Central memory CD8-positive, alpha-beta T cell (primary cell): Measurements from ENCODE around the gene EEFSEC.

Source experiments
- ATAC-seq: fragments of 150-1000 bp; cut with Tn5 transposase; replicated peaks from 2 replicates; pipeline ENCODE4 v1.10.0; 2022; ENCODE audit warnings: mild to moderate bottlenecking, moderate FRiP score, moderate number of reproducible peaks; ENCODE audit not compliant: poor library complexity, severe bottlenecking; ENCODE audit errors: extremely low read depth
- DNase-seq, 2 donors: peaks; one replicate each; pipeline ENCODE4 v3.0.0; 2021; ENCODE audit warnings: low spot score in 2 of 2
- H3K27ac Mint-ChIP-seq: one replicate; pipeline ENCODE4 v1.8.0; 2022; ENCODE audit warnings: low read depth, mild to moderate bottlenecking, moderate library complexity, mixed read lengths
- H3K27me3 Mint-ChIP-seq: one replicate; pipeline ENCODE4 v1.8.0; 2022; ENCODE audit warnings: mixed read lengths
- H3K36me3 Mint-ChIP-seq: one replicate; pipeline ENCODE4 v1.8.0; 2022; ENCODE audit warnings: mild to moderate bottlenecking, moderate library complexity, mixed read lengths; ENCODE audit not compliant: insufficient read depth
- H3K4me1 Mint-ChIP-seq: one replicate; pipeline ENCODE4 v1.8.0; 2022; ENCODE audit warnings: mixed read lengths
- H3K4me3 Mint-ChIP-seq: one replicate; pipeline ENCODE4 v1.8.0; 2022; ENCODE audit warnings: mild to moderate bottlenecking, moderate library complexity, mixed read lengths
- H3K9me3 Mint-ChIP-seq: one replicate; pipeline ENCODE4 v1.8.0; 2022; ENCODE audit warnings: mixed read lengths

The EEFSEC gene

DNA sequence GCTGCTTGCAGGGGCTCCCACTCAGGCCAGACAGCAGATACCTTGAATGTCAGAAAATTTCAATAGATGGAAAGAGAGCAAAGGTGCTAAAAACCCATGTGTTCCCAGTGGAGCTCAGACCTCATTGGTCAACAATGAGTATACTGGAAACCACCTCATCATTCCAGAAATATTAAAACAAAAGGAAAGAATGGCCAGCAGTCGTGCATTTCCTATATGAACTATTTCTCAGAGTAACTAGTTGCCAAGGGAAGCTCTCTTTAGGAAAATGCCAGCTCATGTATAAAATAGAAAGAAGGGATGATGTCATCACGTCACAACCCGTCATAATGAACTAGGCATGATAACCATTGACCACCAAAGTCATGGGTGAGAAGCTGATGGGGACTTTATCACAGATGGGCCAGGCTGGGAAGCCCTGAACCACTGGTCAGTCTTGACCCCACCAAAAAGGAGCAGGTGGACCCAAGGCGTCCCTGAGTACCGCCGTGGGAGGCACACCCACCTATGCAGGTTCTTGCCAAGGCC, 295.9 kb downstream of the EEFSEC start:
- DNase-seq, result no peak
- H3K4me3 Mint-ChIP-seq, result no peak overlapping the region

DNA sequence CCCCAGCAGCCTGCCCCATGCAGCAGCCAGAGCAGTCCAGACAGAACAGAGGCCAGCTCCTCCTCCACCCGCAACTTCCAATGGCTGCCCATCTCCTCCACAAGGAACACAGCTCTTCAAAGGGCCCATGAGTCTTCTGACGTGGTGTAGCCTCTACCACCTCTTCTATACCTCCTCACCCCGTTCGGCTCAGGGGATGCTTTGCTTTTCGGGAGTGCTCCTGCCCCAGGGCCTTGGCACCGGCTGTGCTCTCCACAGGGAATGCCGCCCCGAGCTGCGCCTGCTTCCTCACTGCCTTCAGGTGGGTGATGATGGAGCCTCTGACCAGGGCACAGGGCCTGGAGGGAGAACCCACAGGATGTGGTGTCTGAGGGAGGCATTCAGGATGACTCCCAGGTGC, 298.8 kb downstream of the EEFSEC start:
- H3K9me3 Mint-ChIP-seq, result peaks cover 4% of the 10 kb centered on the region
- ATAC-seq (no peak), DNase-seq (no peak)
- H3K27me3 Mint-ChIP-seq, result peaks cover 56% of the 10 kb centered on the region
- H3K36me3 Mint-ChIP-seq, result peaks cover 5% of the 10 kb centered on the region
- H3K4me3 Mint-ChIP-seq, result no peak overlapping the region
- no peak overlapping the region for H3K27ac Mint-ChIP-seq
- H3K4me1 Mint-ChIP-seq, result peaks cover 9% of the 10 kb centered on the region

More for the DNA sequence above, 295.9 kb downstream of the EEFSEC start:
- H3K4me1 Mint-ChIP-seq, result peaks cover 9% of the 10 kb centered on the region
- H3K36me3 Mint-ChIP-seq, result peaks cover 2% of the 10 kb centered on the region
- H3K27ac Mint-ChIP-seq, result peak overlapping the region; percentile 6
- ATAC-seq, result no peak
- H3K27me3 Mint-ChIP-seq, result peaks cover 29% of the 10 kb centered on the region
- peaks cover 9% of the 10 kb centered on the region for H3K9me3 Mint-ChIP-seq

DNA sequence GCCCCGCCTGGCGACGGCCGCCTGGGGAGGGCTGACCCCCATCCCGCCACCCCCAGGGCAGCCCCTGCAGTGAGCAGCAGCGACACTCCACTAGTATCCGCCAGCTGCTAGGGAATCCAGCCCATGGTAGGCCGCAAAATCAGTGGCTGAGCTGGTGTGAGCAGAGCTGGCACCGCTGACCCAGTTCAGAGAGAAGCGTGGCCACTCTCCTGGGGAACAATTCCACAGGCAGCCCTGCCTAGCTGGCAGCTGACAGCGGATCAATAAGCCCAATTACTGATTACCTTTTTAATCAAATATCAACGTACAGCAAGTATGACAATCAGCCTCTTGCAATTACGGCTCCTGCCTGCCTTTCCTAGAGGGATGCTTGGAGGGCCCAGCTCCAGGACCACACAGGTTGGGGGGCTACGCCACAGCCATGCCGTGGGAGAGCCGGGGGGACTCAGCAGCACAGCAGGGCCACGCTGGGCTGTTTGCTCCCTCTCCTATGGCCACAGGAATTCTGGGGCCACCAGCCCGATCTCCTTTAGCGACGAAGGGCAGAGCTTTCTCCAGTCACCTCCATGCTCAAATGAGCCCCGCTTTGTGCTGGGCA, 299.5 kb downstream of the EEFSEC start:
- ATAC-seq (no peak), DNase-seq (no peak)
- Mint-ChIP-seq H3K4me3 (no peak overlapping the region), H3K27ac (no peak overlapping the region), H3K9me3 (peaks cover 4% of the 10 kb centered on the region), H3K4me1 (peaks cover 9% of the 10 kb centered on the region), H3K36me3 (peaks cover 5% of the 10 kb centered on the region), H3K27me3 (peaks cover 61% of the 10 kb centered on the region)

DNA sequence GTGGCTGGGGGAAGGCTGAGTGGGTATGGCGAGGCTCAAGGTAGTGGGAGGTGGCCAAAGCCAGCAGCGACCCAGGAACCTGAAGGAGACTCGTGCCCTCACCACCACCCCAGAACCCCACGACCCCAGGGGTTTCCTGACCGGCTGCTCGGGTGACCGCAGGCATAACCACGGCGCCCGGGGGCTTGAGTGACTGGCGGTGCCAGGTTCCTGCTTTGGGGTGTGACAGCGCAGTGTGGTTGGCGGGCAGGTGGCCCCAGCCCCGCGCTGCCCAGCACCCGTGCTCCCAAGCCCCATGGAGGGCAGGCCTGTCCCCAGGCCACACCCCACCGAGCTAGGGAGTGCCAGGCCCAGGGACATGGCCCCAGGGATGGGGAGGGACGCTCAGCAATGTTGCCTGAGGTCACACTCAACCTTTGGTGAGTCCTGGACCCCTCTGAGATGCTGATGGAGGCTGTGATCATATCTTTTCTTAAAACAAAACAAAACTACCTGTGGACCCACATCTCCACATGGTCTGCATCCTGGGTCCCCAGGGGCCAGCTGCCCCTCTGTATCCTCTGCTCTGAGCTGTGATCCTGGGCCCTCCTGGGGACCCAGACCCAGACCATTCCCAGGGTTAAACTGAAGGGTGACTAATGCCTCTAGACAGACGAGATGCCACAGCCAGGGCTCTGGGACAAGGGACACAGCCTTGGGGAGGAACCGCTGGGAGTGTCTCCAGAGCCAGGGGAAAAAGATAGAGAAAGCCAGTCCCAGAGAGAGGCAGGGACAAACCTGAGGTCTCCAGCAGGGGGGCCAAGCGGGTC, 300.4 kb downstream of the EEFSEC start:
- ATAC-seq (no peak), DNase-seq (no peak)
- Mint-ChIP-seq H3K36me3 (peaks cover 5% of the 10 kb centered on the region), H3K27ac (no peak overlapping the region), H3K4me1 (peaks cover 3% of the 10 kb centered on the region), H3K9me3 (peaks cover 4% of the 10 kb centered on the region), H3K4me3 (no peak overlapping the region), H3K27me3 (peaks cover 70% of the 10 kb centered on the region)

DNA sequence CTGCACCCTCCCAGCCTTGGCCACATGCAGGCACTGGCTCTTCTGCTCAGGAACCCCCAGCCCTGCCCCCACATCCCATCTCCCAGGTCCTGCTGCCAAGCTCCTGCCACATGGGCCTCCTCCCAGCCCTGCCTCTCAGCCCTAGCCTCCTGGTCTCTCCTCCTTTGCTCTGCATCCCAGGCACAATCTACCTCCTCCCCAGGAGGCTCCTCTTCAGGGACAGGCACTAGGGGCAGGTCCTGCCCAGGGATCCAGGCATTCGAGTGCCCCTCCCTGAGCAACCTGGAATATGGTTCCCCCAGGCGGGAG, 301.0 kb downstream of the EEFSEC start:
- Mint-ChIP-seq H3K4me3 (no peak overlapping the region), H3K27ac (no peak overlapping the region), H3K36me3 (peaks cover 6% of the 10 kb centered on the region), H3K4me1 (no peaks in the 10 kb centered on the region), H3K9me3 (peaks cover 4% of the 10 kb centered on the region), H3K27me3 (peaks cover 73% of the 10 kb centered on the region)
- DNase-seq (no peak), ATAC-seq (no peak)

DNA sequence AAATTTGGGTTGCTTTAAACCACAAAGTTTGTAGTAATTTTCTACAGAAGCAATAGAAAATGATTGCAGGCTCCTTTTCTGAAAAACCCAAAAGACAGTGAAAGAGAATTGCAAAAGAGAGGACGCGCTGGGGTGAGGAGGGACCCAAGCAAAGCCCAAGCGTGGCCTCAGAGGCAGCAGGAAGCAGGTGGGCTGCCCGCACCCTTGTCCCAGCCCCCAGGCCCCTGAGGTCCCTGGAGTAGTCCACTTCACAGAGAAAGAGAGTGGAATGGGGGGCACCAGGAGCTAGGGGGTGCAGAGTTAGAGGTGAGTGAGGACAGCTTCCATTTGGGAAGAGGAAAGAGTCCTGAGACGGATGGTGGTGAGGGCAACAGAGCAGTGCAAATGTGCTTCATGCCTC, 301.8 kb downstream of the EEFSEC start:
- ATAC-seq (no peak), DNase-seq (no peak)
- Mint-ChIP-seq H3K27me3 (peaks cover 76% of the 10 kb centered on the region), H3K27ac (no peak overlapping the region), H3K4me3 (no peak overlapping the region), H3K4me1 (no peaks in the 10 kb centered on the region), H3K9me3 (peaks cover 4% of the 10 kb centered on the region), H3K36me3 (peaks cover 6% of the 10 kb centered on the region)

DNA sequence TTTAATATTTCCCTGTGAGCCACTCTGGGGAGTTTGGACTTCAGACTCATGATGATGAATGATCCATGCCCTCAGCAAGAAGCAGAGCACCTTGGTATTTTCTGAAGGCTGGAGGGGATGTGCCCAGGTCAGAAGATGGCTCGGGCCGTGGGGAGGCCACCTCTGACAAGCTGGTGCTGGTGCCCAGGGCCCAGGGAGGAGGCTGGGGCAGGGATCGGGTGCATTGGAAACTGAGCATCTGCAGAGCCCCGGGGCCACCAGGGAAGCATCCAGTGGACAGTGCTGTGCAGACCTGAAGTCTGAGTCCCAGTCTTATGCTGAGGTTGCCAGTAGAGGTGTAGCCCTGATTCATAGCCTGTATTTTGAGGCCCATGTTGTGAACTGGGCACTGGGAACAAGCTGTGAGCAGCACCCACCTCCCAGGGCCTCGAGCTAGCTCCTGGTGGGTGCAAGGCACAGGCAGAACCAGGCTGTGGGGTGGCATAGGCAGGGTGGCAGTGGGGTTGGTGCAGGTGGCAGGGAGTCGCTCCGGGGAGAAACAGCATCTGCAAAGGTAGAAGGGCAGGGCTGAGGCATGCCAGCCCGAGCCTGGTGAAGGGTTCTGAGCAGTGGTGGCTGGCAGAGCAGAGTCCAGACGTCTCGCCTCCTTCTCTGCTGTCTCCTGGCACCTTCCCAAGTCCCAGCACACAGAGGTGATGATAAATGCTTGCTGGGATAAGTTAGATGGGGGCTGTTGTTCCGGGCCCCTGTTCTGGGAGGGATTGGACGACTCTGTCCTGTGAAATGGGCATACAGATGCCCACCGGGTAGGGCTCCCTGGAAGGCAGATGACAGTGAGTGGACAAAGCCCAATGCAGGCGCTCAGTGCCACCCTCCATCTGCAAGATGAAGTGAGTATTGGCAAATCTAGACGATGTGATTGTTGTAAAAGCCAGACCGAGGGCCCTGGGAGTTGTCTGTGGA, 302.8 kb downstream of the EEFSEC start:
- H3K27ac Mint-ChIP-seq, result no peak overlapping the region
- H3K36me3 Mint-ChIP-seq, result peaks cover 6% of the 10 kb centered on the region
- peaks cover 76% of the 10 kb centered on the region for H3K27me3 Mint-ChIP-seq
- H3K9me3 Mint-ChIP-seq, result no peaks in the 10 kb centered on the region
- no peaks in the 10 kb centered on the region for H3K4me1 Mint-ChIP-seq
- DNase-seq (no peak), ATAC-seq (no peak)
- no peak overlapping the region for H3K4me3 Mint-ChIP-seq

DNA sequence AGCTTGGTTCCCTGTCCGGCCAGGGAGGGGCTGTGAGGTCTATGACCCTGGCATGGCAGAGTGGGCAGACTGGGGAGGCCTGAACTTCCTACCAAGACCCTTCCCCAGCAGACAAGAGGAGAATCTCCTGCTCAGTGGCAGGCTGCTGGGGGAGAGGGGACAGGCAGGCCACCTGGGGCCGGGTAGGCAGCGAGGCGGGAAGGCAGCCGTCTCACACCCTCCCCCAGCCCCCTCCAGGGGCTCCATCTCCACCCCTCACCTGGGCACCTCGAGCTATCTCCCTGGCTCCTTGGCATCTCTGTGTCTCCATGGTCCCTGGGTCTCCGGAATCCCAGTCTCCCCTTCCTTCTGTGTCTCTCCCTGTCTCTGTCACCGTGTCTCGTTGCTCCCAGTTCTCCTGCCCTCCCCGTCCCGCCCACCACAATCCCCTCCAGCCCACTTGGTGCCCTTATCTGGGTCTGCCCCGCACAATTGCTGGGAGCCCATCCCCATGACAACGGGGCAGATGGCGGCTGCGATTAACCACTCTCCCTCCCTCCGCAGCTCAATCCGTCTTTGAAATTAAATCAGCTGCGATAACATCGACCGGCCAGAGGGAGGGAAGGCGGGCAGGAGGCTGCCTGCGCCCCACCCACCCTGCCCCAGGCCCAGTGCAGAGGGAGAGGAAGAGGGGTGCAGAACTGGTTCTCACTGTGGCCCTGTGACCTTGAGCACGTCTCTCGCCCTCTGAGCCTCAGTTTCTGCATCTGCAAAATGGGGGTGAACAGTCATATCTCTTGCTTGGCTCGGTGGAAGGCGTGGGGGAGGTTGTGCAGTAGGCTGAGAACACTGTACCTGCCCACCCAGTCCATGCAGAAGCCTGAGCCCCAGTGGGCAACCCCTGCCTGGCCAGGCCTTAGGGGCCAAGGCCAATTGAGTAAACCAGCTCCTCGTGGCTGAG, 303.8 kb downstream of the EEFSEC start:
- H3K27me3 Mint-ChIP-seq, result peaks cover 71% of the 10 kb centered on the region
- H3K4me3 Mint-ChIP-seq, result no peak overlapping the region
- DNase-seq (no peak), ATAC-seq (no peak)
- H3K4me1 Mint-ChIP-seq, result no peaks in the 10 kb centered on the region
- no peak overlapping the region for H3K27ac Mint-ChIP-seq
- no peaks in the 10 kb centered on the region for H3K9me3 Mint-ChIP-seq
- H3K36me3 Mint-ChIP-seq, result peaks cover 6% of the 10 kb centered on the region

DNA sequence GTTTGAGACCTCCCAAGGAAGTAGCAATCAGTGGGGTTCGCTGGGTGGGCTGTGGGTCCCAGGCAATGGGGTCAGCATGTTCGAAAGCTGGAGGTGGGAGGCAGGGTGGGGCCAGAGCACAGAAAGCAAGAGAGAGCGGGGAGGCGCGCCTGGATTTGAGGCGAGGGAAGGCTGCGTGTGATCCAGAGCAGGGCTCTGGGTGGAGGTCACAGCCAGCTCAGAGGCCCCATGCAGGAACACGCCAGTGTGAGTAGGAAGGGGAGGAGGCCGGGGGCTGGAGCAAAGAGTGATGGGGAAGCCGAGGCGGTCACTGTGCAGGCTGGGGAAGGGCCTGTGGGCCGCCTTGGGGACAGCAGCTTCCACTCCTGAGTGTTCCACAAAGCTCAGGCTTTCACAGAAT, 304.7 kb downstream of the EEFSEC start:
- Mint-ChIP-seq H3K4me1 (no peaks in the 10 kb centered on the region), H3K36me3 (peaks cover 6% of the 10 kb centered on the region), H3K9me3 (no peaks in the 10 kb centered on the region), H3K4me3 (no peak overlapping the region), H3K27ac (no peak overlapping the region), H3K27me3 (peaks cover 66% of the 10 kb centered on the region)
- DNase-seq (no peak), ATAC-seq (no peak)
